NB4 (cell line): Measurements from ENCODE around the gene DENND2D.

Experiments used
- CTCF ChIP-seq: IDR thresholded peaks from one replicate; pipeline ENCODE4 v1.5.1; 2012; ENCODE audit warnings: low read depth, low read length
- MAX ChIP-seq: IDR thresholded peaks from 2 replicates; pipeline ENCODE4 v1.6.1; 2011; ENCODE audit warnings: low read depth, low read length
- MYC ChIP-seq: IDR thresholded peaks from 2 replicates; pipeline ENCODE4 v1.6.1; 2011; ENCODE audit warnings: low read depth, low read length
- POLR2A ChIP-seq: IDR thresholded peaks from 2 replicates; pipeline ENCODE4 v1.6.1; 2011; ENCODE audit warnings: mild to moderate bottlenecking; ENCODE audit not compliant: insufficient read length; ENCODE audit errors: extremely low read depth

- no peak for TF ChIP-seq CTCF
- no peak for TF ChIP-seq POLR2A
- TF ChIP-seq MYC: no peak
- TF ChIP-seq MAX: no peak
These were observed 3.9 kb upstream of the DENND2D start for GRCh38 chr1:111204201-111204982.
